ENCODE data around the gene CCM2. TPM values are rescaled to one million over a fixed set of nuclear protein-coding genes. Genes with fewer than 3 reads are reported as not detected.

Gene CCM2
- total and polyA plus RNA-seq, 10 donors, result 67.8 to 108 (median 83.8) TPM

GRCh38 chr7:45026984-45027773, 27.2 kb downstream of the CCM2 start:
- Histone ChIP-seq H3K27ac (peak overlapping the region; percentile 81 to 95 (median 90)), H3K4me3 (peak overlapping the region; percentile 36 to 88 (median 60)), H3K27me3 (replicated peaks in 1 of 7) (no peaks in the 10 kb centered on the region), H3K36me3 (peaks cover 0 to 44% (median 2%) of the 10 kb centered on the region in 6 donors), H3K4me1 (peaks cover 27 to 80% (median 56%) of the 10 kb centered on the region in 6 donors), H3K9me3 (peaks cover 0 to 5% (median 0%) of the 10 kb centered on the region in 8 donors)
- peak; percentile 82 for DNase-seq
- WGBS, 5 donors, result 23 to 61% (median 32%) methylated on average over 10 of the region's 10 CpGs
- TF ChIP-seq, protein P1, sequence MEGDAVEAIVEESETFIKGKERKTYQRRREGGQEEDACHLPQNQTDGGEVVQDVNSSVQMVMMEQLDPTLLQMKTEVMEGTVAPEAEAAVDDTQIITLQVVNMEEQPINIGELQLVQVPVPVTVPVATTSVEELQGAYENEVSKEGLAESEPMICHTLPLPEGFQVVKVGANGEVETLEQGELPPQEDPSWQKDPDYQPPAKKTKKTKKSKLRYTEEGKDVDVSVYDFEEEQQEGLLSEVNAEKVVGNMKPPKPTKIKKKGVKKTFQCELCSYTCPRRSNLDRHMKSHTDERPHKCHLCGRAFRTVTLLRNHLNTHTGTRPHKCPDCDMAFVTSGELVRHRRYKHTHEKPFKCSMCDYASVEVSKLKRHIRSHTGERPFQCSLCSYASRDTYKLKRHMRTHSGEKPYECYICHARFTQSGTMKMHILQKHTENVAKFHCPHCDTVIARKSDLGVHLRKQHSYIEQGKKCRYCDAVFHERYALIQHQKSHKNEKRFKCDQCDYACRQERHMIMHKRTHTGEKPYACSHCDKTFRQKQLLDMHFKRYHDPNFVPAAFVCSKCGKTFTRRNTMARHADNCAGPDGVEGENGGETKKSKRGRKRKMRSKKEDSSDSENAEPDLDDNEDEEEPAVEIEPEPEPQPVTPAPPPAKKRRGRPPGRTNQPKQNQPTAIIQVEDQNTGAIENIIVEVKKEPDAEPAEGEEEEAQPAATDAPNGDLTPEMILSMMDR (IDR thresholded peaks at IDR 0.05 in 8 of 11, conservative IDR thresholded peaks at IDR 0.05 in 3 of 11), result no peak
- peak in 1 of 3 donors; percentile 16 for TF ChIP-seq POLR2A (IDR thresholded peaks at IDR 0.05)
- TF ChIP-seq POLR2AphosphoS5 (IDR thresholded peaks at IDR 0.05), result peak in 1 of 3 donors; percentile 50
- intact Hi-C loops (cut with DNase I; ENCODE audit: low total_unique reads), result loop anchor here (10.0 kb wide), 1 partner anchor 52 kb away; the partner anchor contains the start of gene MYO1G

GRCh38 chr7:45027774-45028114, 27.7 kb downstream of the CCM2 start:
- TF ChIP-seq POLR2AphosphoS5 (IDR thresholded peaks at IDR 0.05), result no peak
- TF ChIP-seq, protein P1 (IDR thresholded peaks at IDR 0.05 in 8 of 11, conservative IDR thresholded peaks at IDR 0.05 in 3 of 11), result no peak
- TF ChIP-seq POLR2A (IDR thresholded peaks at IDR 0.05), result no peak
- peaks cover 0 to 5% (median 0%) of the 10 kb centered on the region in 8 donors for H3K9me3 ChIP-seq
- no peaks in the 10 kb centered on the region for H3K27me3 ChIP-seq (replicated peaks in 1 of 7)
- H3K36me3 ChIP-seq, result peaks cover 0 to 49% (median 2%) of the 10 kb centered on the region in 6 donors
- DNase-seq, result no peak
- H3K27ac ChIP-seq, result peak overlapping the region; percentile 81 to 95 (median 90)
- peaks cover 32 to 80% (median 61%) of the 10 kb centered on the region in 6 donors for H3K4me1 ChIP-seq
- intact Hi-C loops (cut with DNase I; ENCODE audit: low total_unique reads), result loop anchor here (10.0 kb wide), 1 partner anchor 53 kb away; the partner anchor contains the start of gene MYO1G
- 28 to 43% (median 34%) methylated on average over 4 of the region's 4 CpGs for WGBS, 5 donors
- peak overlapping the region; percentile 36 to 88 (median 60) for H3K4me3 ChIP-seq

DNA sequence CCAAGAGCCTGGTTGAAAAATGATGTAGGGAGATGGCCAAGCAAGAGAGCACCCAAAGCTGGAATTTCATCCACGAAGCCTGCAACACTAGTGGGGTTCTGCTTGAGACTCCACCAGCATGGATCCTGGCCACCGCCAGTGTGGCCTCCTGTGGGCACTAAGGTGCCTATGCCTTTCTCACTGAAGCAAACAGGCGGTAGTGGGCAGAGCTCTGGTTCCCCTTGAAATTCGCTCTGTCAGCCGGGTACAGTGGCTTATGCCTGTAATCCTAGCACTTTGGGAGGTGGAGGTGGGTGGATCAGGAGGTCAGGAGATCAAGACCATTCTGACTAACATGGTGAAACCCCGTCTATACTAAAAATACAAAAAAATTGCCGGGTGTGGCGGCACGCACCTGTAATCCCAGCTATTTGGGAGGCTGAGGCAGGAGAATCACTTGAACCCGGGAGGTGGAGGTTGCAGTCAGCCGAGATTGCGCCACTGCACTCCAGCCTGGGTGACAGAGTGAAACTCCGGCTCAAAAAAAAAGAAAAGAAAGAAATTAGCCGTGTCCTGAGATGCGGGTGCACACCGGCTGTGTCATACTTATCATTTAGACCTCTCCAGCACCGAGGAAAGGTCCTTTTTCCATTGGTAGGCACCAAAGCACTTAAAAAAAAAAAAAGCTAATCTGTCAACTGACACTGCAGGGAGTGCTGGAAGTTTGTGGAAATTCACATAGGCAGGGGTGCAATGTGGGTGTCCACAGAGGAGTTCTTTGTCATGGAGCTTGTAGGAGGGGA, 28.3 kb downstream of the CCM2 start:
- H3K9me3 ChIP-seq, result peaks cover 0 to 5% (median 0%) of the 10 kb centered on the region in 8 donors
- WGBS, 5 donors, result 29 to 48% (median 35%) methylated on average over 17 of the region's 17 CpGs
- H3K4me3 ChIP-seq, result peak overlapping the region; percentile 36 to 88 (median 60)
- peaks cover 37 to 83% (median 67%) of the 10 kb centered on the region in 6 donors for H3K4me1 ChIP-seq
- H3K36me3 ChIP-seq, result peaks cover 0 to 50% (median 2%) of the 10 kb centered on the region in 6 donors
- peak; percentile 81 for DNase-seq
- intact Hi-C loops (cut with DNase I; ENCODE audit: low total_unique reads), result loop anchor here (10.0 kb wide), 1 partner anchor 54 kb away; the partner anchor contains the start of gene MYO1G
- H3K27ac ChIP-seq, result peak overlapping the region; percentile 81 to 95 (median 90)
- TF ChIP-seq POLR2AphosphoS5 (IDR thresholded peaks at IDR 0.05), result peak in 1 of 3 donors; percentile 20
- TF ChIP-seq, protein P1 (IDR thresholded peaks at IDR 0.05 in 8 of 11, conservative IDR thresholded peaks at IDR 0.05 in 3 of 11), result no peak
- H3K27me3 ChIP-seq (replicated peaks in 1 of 7), result no peaks in the 10 kb centered on the region
